Brain microvascular endothelial cell (primary cell): ENCODE data around the gene ARL4A.

ENCODE experiments used
- DNase-seq: peaks from one replicate; pipeline ENCODE4 v3.0.0-alpha.2; 2020
- H3K27ac ChIP-seq: fragments of 250-450 bp; sonication (Bioruptor Pico); 2 replicates; pipeline ENCODE4 v1.5.1; 2020; ENCODE audit warnings: mild to moderate bottlenecking, moderate library complexity
- H3K27me3 ChIP-seq: fragments of 250-450 bp; sonication (Bioruptor Pico); replicated peaks from 2 replicates; pipeline ENCODE4 v1.5.1; 2020; ENCODE audit warnings: mild to moderate bottlenecking
- H3K36me3 ChIP-seq: fragments of 250-450 bp; sonication (Bioruptor Pico); replicated peaks from 2 replicates; pipeline ENCODE4 v1.5.1; 2020; ENCODE audit warnings: mild to moderate bottlenecking
- H3K4me3 ChIP-seq: 2 replicates; pipeline ENCODE4 v1.5.1; 2011; ENCODE audit warnings: low read depth, mild to moderate bottlenecking, control low read depth, low read length, moderate library complexity
- CTCF ChIP-seq: IDR thresholded peaks from 2 replicates; pipeline ENCODE4 v1.5.1; 2011; ENCODE audit warnings: low read depth, mild to moderate bottlenecking, moderate library complexity, low read length, control low read depth, inconsistent platforms; ENCODE audit errors: missing control alignments
- in situ Hi-C: cut with HindIII; loops from 2 replicates; pipeline ENCODE4 v1.10.0; 2017; ENCODE audit warnings: low sequenced_read_pairs, low pct_ligation_motif_present

The ARL4A gene

GRCh38 chr7:12708314-12708713, 20.9 kb downstream of the ARL4A start:
- Histone ChIP-seq H3K4me3 (no peak overlapping the region), H3K27me3 (no peaks in the 10 kb centered on the region), H3K27ac (no peak overlapping the region), H3K36me3 (no peaks in the 10 kb centered on the region)
- TF ChIP-seq CTCF: no peak
- DNase-seq: no peak
- in situ Hi-C loops: no loop called here

DNA sequence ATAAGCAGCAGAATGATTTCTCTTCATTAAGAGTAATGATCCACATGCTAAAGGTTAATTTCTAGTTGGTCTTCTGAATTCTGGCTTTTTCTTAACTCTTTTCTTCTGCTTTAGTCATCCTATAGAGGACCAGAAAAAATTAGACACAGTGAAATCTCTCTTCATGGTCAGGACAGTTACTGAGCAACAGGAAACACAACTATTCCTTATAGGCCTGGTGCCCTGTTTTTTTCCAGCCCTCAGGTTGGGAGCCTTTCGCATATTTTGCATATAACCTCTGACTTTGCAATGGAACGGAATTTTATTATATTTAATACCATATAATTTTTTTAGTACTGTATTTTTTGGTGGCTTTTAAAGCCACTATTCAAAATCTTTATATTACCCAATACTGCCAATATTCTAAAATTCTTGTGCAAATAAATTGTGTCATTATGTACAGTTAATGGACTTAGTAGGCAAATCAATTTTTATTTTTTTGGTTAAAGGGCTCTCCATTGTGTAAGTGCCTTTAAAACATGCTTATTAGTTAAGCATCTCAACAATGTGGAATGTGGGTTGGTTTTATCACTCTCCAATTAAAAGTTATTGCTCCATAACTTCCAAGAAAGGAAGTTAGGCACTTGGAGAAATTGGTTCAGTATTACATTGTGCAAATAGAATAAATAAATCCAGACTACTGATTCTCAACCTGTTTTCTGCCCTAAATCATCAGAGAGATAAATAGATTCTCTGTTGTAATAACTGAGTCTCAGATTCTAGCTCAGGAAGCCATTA, 22.5 kb downstream of the ARL4A start:
- in situ Hi-C loops: no loop called here
- DNase-seq: no peak
- no peak for TF ChIP-seq CTCF
- H3K4me3 ChIP-seq: no peak overlapping the region
- H3K27ac ChIP-seq: no peak overlapping the region
- no peaks in the 10 kb centered on the region for H3K36me3 ChIP-seq
- no peaks in the 10 kb centered on the region for H3K27me3 ChIP-seq

DNA sequence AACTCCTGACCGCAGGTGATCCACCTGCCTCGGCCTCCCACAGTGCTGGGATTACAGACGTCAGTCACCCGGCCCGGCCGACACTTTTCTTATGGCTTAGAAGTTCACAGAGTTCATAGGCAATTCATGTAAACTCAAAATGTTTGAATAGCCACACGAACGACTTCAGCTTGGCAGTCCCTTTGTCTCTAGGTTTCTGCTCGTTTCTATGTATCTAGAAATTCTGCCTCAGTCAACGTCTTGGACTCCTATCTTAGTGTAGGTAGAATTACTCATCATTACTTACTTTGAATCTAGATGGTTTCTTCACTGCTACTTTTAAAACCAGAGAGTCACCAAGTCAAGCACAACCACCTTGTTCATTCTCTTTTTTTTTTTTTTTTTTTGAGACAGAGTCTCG, 23.7 kb downstream of the ARL4A start:
- in situ Hi-C loops: no loop called here
- no peak overlapping the region for H3K27ac ChIP-seq
- no peak for DNase-seq
- H3K4me3 ChIP-seq: no peak overlapping the region
- no peaks in the 10 kb centered on the region for H3K36me3 ChIP-seq
- H3K27me3 ChIP-seq: no peaks in the 10 kb centered on the region
- TF ChIP-seq CTCF: no peak

DNA sequence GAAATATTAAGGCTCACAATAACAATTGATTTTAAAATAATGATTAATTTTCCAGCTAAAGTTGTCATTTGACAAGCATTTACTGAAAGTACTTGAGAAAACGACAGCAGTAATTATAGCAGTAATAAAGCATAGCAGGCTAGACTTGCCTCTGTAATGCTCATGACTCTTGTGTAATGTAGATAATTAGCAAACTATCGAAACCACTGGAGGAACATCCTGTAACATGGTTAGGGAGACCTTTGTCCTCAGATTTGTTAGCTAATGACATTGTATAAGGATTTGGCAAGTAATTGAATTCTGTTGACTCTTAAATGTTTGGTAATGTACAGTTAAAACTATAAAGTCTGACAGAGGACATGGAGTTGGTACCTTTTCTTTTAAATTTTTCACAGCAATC, 24.8 kb downstream of the ARL4A start:
- in situ Hi-C loops: no loop called here
- H3K27me3 ChIP-seq: no peaks in the 10 kb centered on the region
- TF ChIP-seq CTCF: no peak
- no peaks in the 10 kb centered on the region for H3K36me3 ChIP-seq
- H3K27ac ChIP-seq: no peak overlapping the region
- H3K4me3 ChIP-seq: no peak overlapping the region
- no peak for DNase-seq

- no peak overlapping the region for H3K4me3 ChIP-seq
- H3K36me3 ChIP-seq: no peaks in the 10 kb centered on the region
- no peak for TF ChIP-seq CTCF
- no peaks in the 10 kb centered on the region for H3K27me3 ChIP-seq
- in situ Hi-C loops: no loop called here
- H3K27ac ChIP-seq: no peak overlapping the region
- no peak for DNase-seq
Observed at GRCh38 chr7:12713625-12714378, 26.4 kb downstream of the ARL4A start.
